IMR-90 (cell line): Measurements from ENCODE around the gene ALPP.

Experiments used
- BHLHE40 ChIP-seq: fragments of 150-350 bp; IDR thresholded peaks from 2 replicates; pipeline ENCODE4 v1.6.1; 2016; ENCODE audit warnings: mild to moderate bottlenecking, low read depth, low read length
- CEBPB ChIP-seq: IDR thresholded peaks from 2 replicates; pipeline ENCODE4 v1.6.1; 2012; ENCODE audit warnings: low read depth, low read length, improper control_type of control experiment
- CTCF ChIP-seq: conservative IDR thresholded peaks from 2 replicates; pipeline ENCODE4 v1.5.1; 2012; ENCODE audit warnings: mild to moderate bottlenecking, low read depth, low read length, improper control_type of control experiment
- FOS ChIP-seq: fragments of 150-350 bp; IDR thresholded peaks from 2 replicates; pipeline ENCODE4 v1.6.1; 2016; ENCODE audit warnings: low read depth, low read length
- MAFK ChIP-seq: IDR thresholded peaks from 2 replicates; pipeline ENCODE4 v1.6.1; 2012; ENCODE audit warnings: low read depth, low read length, improper control_type of control experiment
- MAZ ChIP-seq: IDR thresholded peaks from 2 replicates; pipeline ENCODE4 v1.6.1; 2012; ENCODE audit warnings: low read depth, mild to moderate bottlenecking, low read length, improper control_type of control experiment, moderate library complexity, borderline replicate concordance
- MXI1 ChIP-seq: IDR thresholded peaks from 2 replicates; pipeline ENCODE4 v1.6.1; 2012; ENCODE audit warnings: low read depth, mild to moderate bottlenecking, low read length, moderate library complexity, borderline replicate concordance
- POLR2A ChIP-seq: IDR thresholded peaks from 2 replicates; pipeline ENCODE4 v1.6.1; 2012; ENCODE audit warnings: mild to moderate bottlenecking, low read depth, low read length
- RAD21 ChIP-seq: IDR thresholded peaks from 2 replicates; pipeline ENCODE4 v1.6.1; 2012; ENCODE audit warnings: low read length, improper control_type of control experiment
- RCOR1 ChIP-seq: IDR thresholded peaks from 2 replicates; pipeline ENCODE4 v1.6.1; 2012; ENCODE audit warnings: mild to moderate bottlenecking, low read length, improper control_type of control experiment; ENCODE audit not compliant: insufficient replicate concordance
- RFX5 ChIP-seq: IDR thresholded peaks from 2 replicates; pipeline ENCODE4 v1.8.0; 2012; ENCODE audit warnings: low read depth, mild to moderate bottlenecking, low read length, moderate library complexity
- SMC3 ChIP-seq: fragments of 150-350 bp; IDR thresholded peaks from 2 replicates; pipeline ENCODE4 v1.6.1; 2016; ENCODE audit warnings: low read depth, mild to moderate bottlenecking, antibody characterized with exemption, low read length, moderate library complexity
- USF2 ChIP-seq: fragments of 150-350 bp; IDR thresholded peaks from 2 replicates; pipeline ENCODE4 v1.6.1; 2017; ENCODE audit warnings: mild to moderate bottlenecking, antibody characterized with exemption, low read length, low read depth

GRCh38 chr2:232406556-232407310 is 28.2 kb downstream of the ALPP start, which contains the start of gene ALPG:
- no peak for TF ChIP-seq MAFK
- TF ChIP-seq CTCF, result no peak
- TF ChIP-seq RCOR1, result no peak
- no peak for TF ChIP-seq RFX5
- TF ChIP-seq RAD21, result no peak
- no peak for TF ChIP-seq POLR2A
- TF ChIP-seq CEBPB, result no peak
- TF ChIP-seq MAZ, result no peak
- no peak for TF ChIP-seq USF2
- TF ChIP-seq SMC3, result no peak
- TF ChIP-seq MXI1, result no peak
- TF ChIP-seq BHLHE40, result no peak
- no peak for TF ChIP-seq FOS
